Measurements from ENCODE around the gene ATRN.

DNA sequence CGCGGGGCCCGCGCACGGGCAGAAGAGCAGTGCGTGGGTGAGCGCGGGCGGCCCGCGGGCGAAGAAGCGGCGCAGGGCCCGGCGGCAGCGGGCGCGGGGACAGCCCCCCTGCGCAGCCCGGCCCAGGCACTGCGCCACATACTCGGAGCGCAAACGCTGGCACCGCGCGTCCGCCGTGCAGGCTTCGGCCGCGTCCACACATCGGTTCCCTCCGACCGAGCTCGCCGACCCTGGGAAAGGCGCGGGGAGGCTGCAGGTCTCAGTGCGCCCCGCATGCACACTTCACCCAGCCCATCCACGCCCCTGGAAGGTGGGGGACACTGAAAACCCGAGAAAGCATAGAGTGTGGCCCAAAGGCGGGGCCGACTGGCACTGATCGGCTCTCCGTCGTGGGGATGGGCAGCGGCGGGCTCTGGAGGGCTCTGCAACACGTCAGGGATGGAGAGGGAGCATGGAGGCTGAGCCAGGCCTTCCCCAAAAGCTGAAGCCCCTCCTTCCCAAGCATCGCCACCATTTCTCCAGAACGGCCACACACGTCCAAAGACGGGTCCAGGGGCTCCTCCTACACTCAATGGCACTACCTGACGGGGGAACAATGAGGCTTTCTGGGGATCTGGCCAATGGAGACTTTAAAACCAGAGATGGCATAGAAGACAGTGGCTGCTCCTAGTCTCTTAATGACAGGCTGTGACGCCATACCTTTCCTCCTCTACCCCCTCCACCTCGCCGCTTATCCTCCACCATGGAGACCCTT, 190.4 kb downstream of the ATRN start:
- TF ChIP-seq, protein P1, sequence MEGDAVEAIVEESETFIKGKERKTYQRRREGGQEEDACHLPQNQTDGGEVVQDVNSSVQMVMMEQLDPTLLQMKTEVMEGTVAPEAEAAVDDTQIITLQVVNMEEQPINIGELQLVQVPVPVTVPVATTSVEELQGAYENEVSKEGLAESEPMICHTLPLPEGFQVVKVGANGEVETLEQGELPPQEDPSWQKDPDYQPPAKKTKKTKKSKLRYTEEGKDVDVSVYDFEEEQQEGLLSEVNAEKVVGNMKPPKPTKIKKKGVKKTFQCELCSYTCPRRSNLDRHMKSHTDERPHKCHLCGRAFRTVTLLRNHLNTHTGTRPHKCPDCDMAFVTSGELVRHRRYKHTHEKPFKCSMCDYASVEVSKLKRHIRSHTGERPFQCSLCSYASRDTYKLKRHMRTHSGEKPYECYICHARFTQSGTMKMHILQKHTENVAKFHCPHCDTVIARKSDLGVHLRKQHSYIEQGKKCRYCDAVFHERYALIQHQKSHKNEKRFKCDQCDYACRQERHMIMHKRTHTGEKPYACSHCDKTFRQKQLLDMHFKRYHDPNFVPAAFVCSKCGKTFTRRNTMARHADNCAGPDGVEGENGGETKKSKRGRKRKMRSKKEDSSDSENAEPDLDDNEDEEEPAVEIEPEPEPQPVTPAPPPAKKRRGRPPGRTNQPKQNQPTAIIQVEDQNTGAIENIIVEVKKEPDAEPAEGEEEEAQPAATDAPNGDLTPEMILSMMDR (IDR thresholded peaks at IDR 0.05; ENCODE audit: extremely low read depth in 1 of 2, insufficient read depth in 1 of 2, low read depth in 1 of 2, low read length in 2 of 2), result no peak
- peak; percentile 91 for TF ChIP-seq EZH2 (IDR thresholded peaks at IDR 0.05; ENCODE audit: borderline replicate concordance, low read depth, low read length, severe bottlenecking)
